OCI-LY1 (cell line): Measurements from ENCODE around the gene ATF5.

Source experiments
- CTCF ChIP-seq: fragments of 200-600 bp; sonication (generic), shearing (Covaris generic); IDR thresholded peaks from 2 replicates; pipeline ENCODE4 v1.5.1; 2017; ENCODE audit warnings: mild to moderate bottlenecking, antibody characterized with exemption, low read length, moderate library complexity, mixed read lengths
- EZH2 ChIP-seq: fragments of 200-600 bp; sonication (generic), shearing (Covaris generic); IDR thresholded peaks from 2 replicates; pipeline ENCODE4 v1.8.0; 2017; ENCODE audit warnings: borderline replicate concordance, mixed run types, mild to moderate bottlenecking, antibody characterized with exemption, low read length, moderate library complexity, mixed read lengths

- TF ChIP-seq CTCF (no peak), EZH2 (no peak)
These were observed 41.1 kb upstream of the ATF5 start for GRCh38 chr19:49887665-49888509.
